ENCODE measurements around the gene SLC25A24.

GRCh38 chr1:108149796-108150467 lies 50.2 kb downstream of the SLC25A24 start:
- TF ChIP-seq CTCF (IDR thresholded peaks at IDR 0.05 in 4 of 5, conservative IDR thresholded peaks at IDR 0.05 in 1 of 5) (no peak), POLR2A (IDR thresholded peaks at IDR 0.05) (no peak)

Measured in gastrocnemius medialis (tissue), 4 donors.